ELR (cell line): ENCODE measurements around the gene KPRP.

Source experiments
- DNase-seq: peaks from one replicate; pipeline ENCODE4 v3.0.0-alpha.2; 2015; ENCODE audit warnings: low read depth

KPRP gene

GRCh38 chr1:152770411-152770810, 12.6 kb downstream of the KPRP start:
- no peak for DNase-seq

GRCh38 chr1:152774875-152775274, 17.1 kb downstream of the KPRP start, which contains the start of gene LCE1F:
LCE1F (plus strand) TSS chr1:152775140; CDS start chr1:152776372, 1,232 bp downstream.
- DNase-seq = peak; percentile 33

GRCh38 chr1:152776361-152776760, 18.5 kb downstream of the KPRP start:
- DNase-seq = no peak

GRCh38 chr1:152777510-152778137, 19.8 kb downstream of the KPRP start:
- peak; percentile 47 for DNase-seq

GRCh38 chr1:152783095-152783494, 25.3 kb downstream of the KPRP start:
- peak; percentile 76 for DNase-seq

- no peak for DNase-seq
Observed at GRCh38 chr1:152786077-152786476, 28.3 kb downstream of the KPRP start, which contains the start of gene LCE1E. LCE1E (plus strand) TSS chr1:152786257; CDS start chr1:152787300, 1,043 bp downstream.

- DNase-seq = no peak
Observed at GRCh38 chr1:152795686-152796085, 37.9 kb downstream of the KPRP start.

GRCh38 chr1:152796421-152796820, 38.6 kb downstream of the KPRP start, which contains the start of gene LCE1D:
LCE1D (plus strand) TSS chr1:152796721; CDS start chr1:152797795, 1,074 bp downstream.
- no peak for DNase-seq

- DNase-seq = no peak
Observed at GRCh38 chr1:152801333-152801732, 43.5 kb downstream of the KPRP start.

- no peak for DNase-seq
Observed at GRCh38 chr1:152806576-152806975, 48.8 kb downstream of the KPRP start, which contains the start of gene LCE1C. LCE1C (minus strand) TSS chr1:152806651; CDS start chr1:152805478, 1,173 bp downstream.

GRCh38 chr1:152811050-152811449, 53.2 kb downstream of the KPRP start:
- DNase-seq = no peak
